Erythroblast (primary cell): ENCODE data around the gene UTP18.

Experiments
- GATA1 ChIP-seq: IDR thresholded peaks from 2 replicates; pipeline ENCODE4 v1.6.1; 2011; ENCODE audit warnings: low read depth, mild to moderate bottlenecking, control low read depth, low read length, moderate library complexity
- POLR2A ChIP-seq: IDR thresholded peaks from 2 replicates; pipeline ENCODE4 v1.6.1; 2011; ENCODE audit warnings: mild to moderate bottlenecking, low read length

DNA sequence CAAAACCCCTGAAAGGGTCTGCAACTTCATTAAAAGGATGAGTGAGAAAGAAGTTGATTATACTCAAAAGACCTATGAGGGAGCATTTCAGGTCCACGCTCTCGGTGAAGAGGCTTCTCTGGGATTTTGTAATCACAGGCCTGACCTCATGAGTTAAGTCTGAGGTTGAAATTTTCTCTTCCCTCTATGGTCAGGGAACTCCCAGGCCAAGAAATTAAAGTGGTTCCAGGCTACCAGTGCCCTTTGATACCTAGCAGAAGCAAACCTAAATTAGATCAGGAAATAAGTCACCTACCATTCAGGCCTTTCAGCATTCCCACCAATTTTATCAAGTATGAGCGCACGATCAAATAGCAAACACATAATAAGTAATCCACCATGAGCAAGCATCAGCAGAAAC, 28.3 kb upstream of the UTP18 start:
- TF ChIP-seq POLR2A (no peak), GATA1 (no peak)
